ENCODE data around the gene TMEM220. TPM values are rescaled to one million over a fixed set of nuclear protein-coding genes. Genes with fewer than 3 reads are reported as not detected.

Gene TMEM220
- total RNA-seq (2014; rRNA removed; shearing (Covaris generic)), result 1.2 and 3.1 TPM in 2 replicates
- 7.2 and 7.8 TPM in 2 replicates for polyA plus RNA-seq (2016; fragmentation: Nextera tagmentation; extraction: Ambion mirVana)
- long read RNA-seq, partial matches to known transcripts, result 0 of 3 reads
- long read RNA-seq, other reads (novel, unspliced or antisense), result 2 of 3 reads

- Histone ChIP-seq H3K4me2 (peak within 1 kb of the TSS; percentile 74), H3K27ac (ENCODE audit: low read depth) (peak within 1 kb of the TSS; percentile 74), H2AFZ (peak within 1 kb of the TSS; percentile 94), H3K27me3 (ENCODE audit: insufficient read depth) (peaks cover 3% of the 10 kb centered on the region; the same call in 1 of the 2 replicates), H3K36me3 (ENCODE audit: insufficient read depth) (no peaks in the 10 kb centered on the region), H3K4me1 (ENCODE audit: insufficient read depth) (peaks cover 10% of the 10 kb centered on the region), H3F3A (replicated peaks; ENCODE audit: low read depth) (0 out of 2 replicates have a peak, but pooled peaks cover 3% of the 10 kb centered on the region), H3K79me2 (replicated peaks; ENCODE audit: insufficient read depth) (no peaks in the 10 kb centered on the region; the same call in 1 of the 2 replicates), H3K4me3 (peak within 1 kb of the TSS; percentile 74), H4K20me1 (replicated peaks; ENCODE audit: insufficient read depth) (no peaks in the 10 kb centered on the region), H3K9me2 (ENCODE audit: insufficient read depth) (no peaks in the 10 kb centered on the region)
- TF ChIP-seq ZNF462 (CRISPR knock-in tag; IDR thresholded peaks at IDR 0.05) (no peak), REST (IDR thresholded peaks at IDR 0.05; ENCODE audit: unreplicated experiment) (no peak), POLR2AphosphoS5 (IDR thresholded peaks at IDR 0.05; ENCODE audit: low read depth) (peak; percentile 81)
- Mint-ChIP-seq H3K27me3 (ENCODE audit: insufficient read depth, low read depth, poor library complexity) (peaks cover 5% of the 10 kb centered on the region), H3K27ac (peak within 1 kb of the TSS; percentile 97), H3K4me3 (peak within 1 kb of the TSS; percentile 88), H3K9me3 (peaks cover 7% of the 10 kb centered on the region; the same call in 2 of the 3 replicates), H3K4me1 (peaks cover 12% of the 10 kb centered on the region; the same call in 2 of the 3 replicates), H3K36me3 (ENCODE audit: low read depth) (peaks cover 3% of the 10 kb centered on the region; the same call in 2 of the 3 replicates)
- peak; percentile 94 for ATAC-seq
- DNase-seq (ENCODE audit: low spot score), result peak; percentile 88
Observed at GRCh38 chr17:10729334-10730193, at the start of gene TMEM220. TMEM220 (minus strand) TSS chr17:10730023; CDS start chr17:10729851, 172 bp downstream.

Data from GM23338 (cell line).